ENCODE results near the gene TTLL4. TPM values are rescaled to one million over a fixed set of nuclear protein-coding genes. Genes with fewer than 3 reads are reported as not detected.
"Not testable (repeated sequence)": the region's sequence is repeated elsewhere in the genome, so short reads cannot be mapped to it uniquely, and the experiment has no call there.

TTLL4 gene
- total and polyA plus RNA-seq, 7 experiments from 2014 or later = 3.6 to 35.8 (median 20.8) TPM

GRCh38 chr2:218755198-218755566 lies 44.5 kb downstream of the TTLL4 start:
- ATAC-seq (no peak), DNase-seq (no peak)
- ChIA-PET CTCF (interaction anchor here (0.6 kb wide), 1 partner anchor 192 kb away, joined by 3 read pairs; no protein-coding TSS in a partner anchor), POLR2A (no interaction called here)
- Mint-ChIP-seq H3K36me3 (peaks cover 19 to 52% (median 32%) of the 10 kb centered on the region in 5 donors), H3K4me1 (peaks cover 0 to 1% (median 0%) of the 10 kb centered on the region in 7 donors), H3K9me3 (no peaks in the 10 kb centered on the region), H3K27me3 (no peaks in the 10 kb centered on the region), H3K27ac (no peak overlapping the region), H3K4me3 (no peak overlapping the region)
- H3K36me3 ChIP-seq (ENCODE audit: control insufficient read depth in 2 of 3, insufficient read depth in 3 of 3, low read length in 3 of 3) = peaks cover 0 to 51% (median 0%) of the 10 kb centered on the region in 3 experiments
- no peaks in the 10 kb centered on the region for H3K9me3 ChIP-seq (ENCODE audit: control insufficient read depth in 2 of 3, low read length in 3 of 3)
- no peaks in the 10 kb centered on the region for H3K4me1 ChIP-seq (ENCODE audit: control insufficient read depth in 2 of 2, insufficient read depth in 2 of 2, low read length in 2 of 2)
- H3K27ac ChIP-seq (ENCODE audit: low read depth, low read length) = no peak overlapping the region
- H3K27me3 ChIP-seq (ENCODE audit: control insufficient read depth in 2 of 2, insufficient read depth in 2 of 2, low read length in 2 of 2) = no peaks in the 10 kb centered on the region
- intact Hi-C loops (cut with micrococcal nuclease) = no loop called here
- no peak overlapping the region for H3K4me3 ChIP-seq (ENCODE audit: low read length)

DNA sequence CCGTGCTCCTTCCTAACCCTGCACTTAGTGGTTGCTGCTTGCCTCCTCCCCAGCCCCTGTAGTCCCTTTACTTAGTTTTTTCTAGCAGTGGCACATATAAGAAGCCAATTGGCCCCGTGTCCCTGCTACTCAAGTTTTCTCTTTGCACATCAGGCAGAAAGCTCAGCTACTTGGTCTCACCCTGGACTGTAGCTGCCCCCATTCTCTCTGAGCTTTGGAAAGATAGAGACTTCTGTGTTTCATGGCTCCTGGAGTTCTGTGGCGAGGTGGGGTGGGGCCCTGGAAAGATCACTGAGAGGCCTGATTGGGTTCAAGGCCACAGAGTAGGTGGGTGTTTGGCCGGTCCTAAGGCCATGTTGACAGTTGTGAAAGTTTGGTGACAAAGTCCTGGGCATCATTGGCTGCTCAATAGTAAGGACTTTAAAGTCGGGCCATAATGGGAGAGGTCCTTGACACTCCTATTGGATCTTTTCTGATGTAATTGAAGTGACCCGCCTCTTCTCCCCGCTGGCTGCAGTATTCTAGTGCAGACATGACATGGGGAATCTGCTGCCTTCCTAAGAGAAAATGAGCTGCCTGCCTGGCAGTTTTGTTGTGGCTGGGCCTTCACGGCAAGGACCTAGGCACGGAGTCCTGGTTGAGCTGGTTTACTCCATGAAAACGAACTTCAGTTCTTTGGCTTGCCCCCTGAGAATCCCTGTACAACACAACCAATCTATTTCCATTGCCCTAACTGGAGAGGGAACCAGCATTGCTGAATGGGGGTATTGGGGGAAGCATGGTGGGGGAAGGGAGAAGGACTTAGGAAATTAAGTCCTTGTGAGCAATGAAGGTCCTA lies 45.2 kb downstream of the TTLL4 start:
- H3K9me3 ChIP-seq (ENCODE audit: control insufficient read depth in 2 of 3, low read length in 3 of 3) = no peaks in the 10 kb centered on the region
- no peaks in the 10 kb centered on the region for H3K4me1 ChIP-seq (ENCODE audit: control insufficient read depth in 2 of 2, insufficient read depth in 2 of 2, low read length in 2 of 2)
- peaks cover 0 to 45% (median 0%) of the 10 kb centered on the region in 3 experiments for H3K36me3 ChIP-seq (ENCODE audit: control insufficient read depth in 2 of 3, insufficient read depth in 3 of 3, low read length in 3 of 3)
- Mint-ChIP-seq H3K36me3 (peaks cover 16 to 46% (median 26%) of the 10 kb centered on the region in 5 donors), H3K4me1 (peaks cover 0 to 1% (median 0%) of the 10 kb centered on the region in 7 donors), H3K27ac (no peak overlapping the region), H3K4me3 (no peak overlapping the region), H3K9me3 (no peaks in the 10 kb centered on the region), H3K27me3 (no peaks in the 10 kb centered on the region)
- intact Hi-C loops (cut with micrococcal nuclease) = no loop called here
- no peaks in the 10 kb centered on the region for H3K27me3 ChIP-seq (ENCODE audit: control insufficient read depth in 2 of 2, insufficient read depth in 2 of 2, low read length in 2 of 2)
- H3K27ac ChIP-seq (ENCODE audit: low read depth, low read length) = no peak overlapping the region
- CTCF ChIA-PET = interaction anchor here (0.6 kb wide), 2 partner anchors 191 to 559 kb away, joined by 3 to 5 read pairs; no protein-coding TSS in a partner anchor
- DNase-seq = no peak
- H3K4me3 ChIP-seq (ENCODE audit: low read length) = no peak overlapping the region
- no peak for ATAC-seq
- POLR2A ChIA-PET = no interaction called here

DNA sequence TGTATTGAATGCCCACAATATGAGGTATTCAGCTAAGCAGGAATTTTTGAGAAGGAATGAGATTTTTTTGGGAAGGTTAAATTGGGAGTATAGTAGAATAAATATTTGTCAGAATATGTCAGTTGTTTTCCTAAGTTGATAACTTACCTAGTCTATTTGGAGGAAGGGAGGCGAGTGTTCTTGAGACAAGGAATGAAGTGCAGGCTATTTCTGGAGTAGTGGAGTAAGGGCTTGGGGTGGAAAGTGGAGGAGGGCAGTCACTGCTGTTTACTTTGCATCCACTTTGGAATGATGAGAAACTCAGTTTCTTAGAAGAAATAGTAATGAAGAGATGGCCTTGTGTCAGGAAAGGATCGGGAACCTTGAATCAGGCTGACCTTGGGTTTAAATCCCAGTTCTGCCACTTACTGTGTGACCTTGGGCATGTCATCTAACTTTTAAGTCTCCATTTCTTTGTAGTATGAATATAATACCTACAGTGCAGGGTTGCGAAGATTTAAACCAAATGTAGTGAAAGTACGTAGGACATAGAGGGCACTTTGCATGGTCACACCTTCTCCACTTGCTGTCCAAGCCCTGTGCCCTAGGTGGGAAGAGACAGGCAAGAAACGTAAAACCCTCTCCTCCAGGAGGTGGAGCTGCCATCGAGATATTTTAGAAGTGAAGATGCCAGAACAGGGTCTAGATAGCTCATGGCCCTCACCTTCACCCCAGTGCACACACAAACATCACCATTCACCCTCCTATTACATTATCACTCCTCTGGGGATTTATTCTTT lies 46.2 kb downstream of the TTLL4 start:
- Mint-ChIP-seq H3K9me3 (no peaks in the 10 kb centered on the region), H3K27me3 (no peaks in the 10 kb centered on the region), H3K36me3 (peaks cover 14 to 41% (median 25%) of the 10 kb centered on the region in 5 donors), H3K4me3 (no peak overlapping the region), H3K4me1 (peaks cover 0 to 1% (median 0%) of the 10 kb centered on the region in 7 donors), H3K27ac (no peak overlapping the region)
- Histone ChIP-seq H3K4me1 (ENCODE audit: control insufficient read depth in 2 of 2, insufficient read depth in 2 of 2, low read length in 2 of 2) (no peaks in the 10 kb centered on the region), H3K36me3 (ENCODE audit: control insufficient read depth in 2 of 3, insufficient read depth in 3 of 3, low read length in 3 of 3) (peaks cover 0 to 38% (median 0%) of the 10 kb centered on the region in 3 experiments), H3K4me3 (ENCODE audit: low read length) (no peak overlapping the region), H3K27me3 (ENCODE audit: control insufficient read depth in 2 of 2, insufficient read depth in 2 of 2, low read length in 2 of 2) (no peaks in the 10 kb centered on the region), H3K27ac (ENCODE audit: low read depth, low read length) (no peak overlapping the region), H3K9me3 (ENCODE audit: control insufficient read depth in 2 of 3, low read length in 3 of 3) (no peaks in the 10 kb centered on the region)
- ChIA-PET CTCF (interaction anchor here (0.6 to 0.7 kb wide), 2 partner anchors 91 to 558 kb away, joined by 3 to 5 read pairs; no protein-coding TSS in a partner anchor), POLR2A (no interaction called here)
- DNase-seq = no peak
- intact Hi-C loops (cut with micrococcal nuclease) = no loop called here
- ATAC-seq = no peak

DNA sequence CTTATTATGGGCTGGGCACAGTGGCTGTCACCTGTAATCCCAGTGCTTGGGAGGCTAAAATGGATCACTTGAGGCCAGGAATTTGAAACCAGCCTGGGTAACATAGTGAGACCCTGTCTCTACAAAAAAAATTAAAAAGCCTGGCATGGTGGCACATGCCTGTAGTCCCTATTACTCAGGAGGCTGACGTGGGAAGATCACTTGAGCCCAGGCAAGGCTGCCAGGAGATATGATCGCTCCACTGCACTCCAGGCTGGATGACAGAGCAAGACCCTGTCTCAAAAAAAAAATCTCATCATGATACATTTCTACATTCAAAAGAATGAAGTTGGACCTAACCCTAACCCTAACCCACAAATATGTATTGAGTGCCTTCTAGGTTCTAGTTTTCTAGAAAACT lies 51.2 kb downstream of the TTLL4 start:
- no peak overlapping the region for H3K4me3 Mint-ChIP-seq
- no peaks in the 10 kb centered on the region for H3K27me3 Mint-ChIP-seq
- DNase-seq = no peak

GRCh38 chr2:218772759-218773158 lies 62.1 kb downstream of the TTLL4 start:
- H3K36me3 ChIP-seq (ENCODE audit: control insufficient read depth in 2 of 3, insufficient read depth in 3 of 3, low read length in 3 of 3); CTCF ChIA-PET; ATAC-seq; H3K4me1 Mint-ChIP-seq; POLR2A ChIA-PET; H3K4me1 ChIP-seq (ENCODE audit: control insufficient read depth in 2 of 2, insufficient read depth in 2 of 2, low read length in 2 of 2); H3K27ac Mint-ChIP-seq; H3K27ac ChIP-seq (ENCODE audit: low read depth, low read length); H3K4me3 Mint-ChIP-seq; H3K27me3 ChIP-seq (ENCODE audit: control insufficient read depth in 2 of 2, insufficient read depth in 2 of 2, low read length in 2 of 2); H3K4me3 ChIP-seq (ENCODE audit: low read length); intact Hi-C loops (cut with micrococcal nuclease); H3K27me3 Mint-ChIP-seq; DNase-seq: not testable (repeated sequence)
- H3K36me3 Mint-ChIP-seq = peaks cover 8 to 59% (median 33%) of the 10 kb centered on the region in 5 donors
- H3K9me3 Mint-ChIP-seq = peaks cover 8 to 18% (median 13%) of the 10 kb centered on the region in 11 donors
- peaks cover 0 to 11% (median 0%) of the 10 kb centered on the region in 3 experiments for H3K9me3 ChIP-seq (ENCODE audit: control insufficient read depth in 2 of 3, low read length in 3 of 3)

More for the DNA sequence above, 51.2 kb downstream of the TTLL4 start:
- Mint-ChIP-seq H3K9me3 (no peaks in the 10 kb centered on the region), H3K27ac (no peak overlapping the region), H3K36me3 (peaks cover 0 to under 1% (median 0%) of the 10 kb centered on the region in 5 donors), H3K4me1 (no peaks in the 10 kb centered on the region)
- no peaks in the 10 kb centered on the region for H3K4me1 ChIP-seq (ENCODE audit: control insufficient read depth in 2 of 2, insufficient read depth in 2 of 2, low read length in 2 of 2)
- intact Hi-C loops (cut with micrococcal nuclease) = no loop called here
- POLR2A ChIA-PET = no interaction called here
- H3K9me3 ChIP-seq (ENCODE audit: control insufficient read depth in 2 of 3, low read length in 3 of 3) = no peaks in the 10 kb centered on the region
- no peak overlapping the region for H3K27ac ChIP-seq (ENCODE audit: low read depth, low read length)
- no peaks in the 10 kb centered on the region for H3K36me3 ChIP-seq (ENCODE audit: control insufficient read depth in 2 of 3, insufficient read depth in 3 of 3, low read length in 3 of 3)
- ATAC-seq = no peak
- no peak overlapping the region for H3K4me3 ChIP-seq (ENCODE audit: low read length)
- CTCF ChIA-PET = no interaction called here
- no peaks in the 10 kb centered on the region for H3K27me3 ChIP-seq (ENCODE audit: control insufficient read depth in 2 of 2, insufficient read depth in 2 of 2, low read length in 2 of 2)

DNA sequence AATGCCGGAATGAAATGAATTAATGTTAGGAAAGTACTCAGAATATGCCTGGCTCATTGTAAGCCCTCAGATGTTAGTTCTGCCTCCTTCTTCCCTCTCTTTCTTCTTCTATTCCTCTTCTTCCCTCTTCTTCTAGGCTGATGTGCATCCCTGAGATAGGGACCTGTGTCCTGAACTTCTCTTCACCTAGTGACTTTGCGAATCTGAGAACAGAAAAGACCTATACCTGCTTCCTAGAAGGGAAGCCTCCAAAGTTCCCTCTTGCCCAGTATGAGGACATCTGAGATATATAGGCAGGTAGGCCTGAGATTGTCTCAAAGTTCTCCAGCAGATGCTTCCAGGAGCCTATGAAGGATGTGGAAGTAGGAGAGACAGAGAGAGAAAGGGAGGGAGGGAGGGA lies 63.2 kb downstream of the TTLL4 start:
- ATAC-seq (no peak), DNase-seq (no peak)
- H3K36me3 Mint-ChIP-seq = peaks cover 8 to 56% (median 40%) of the 10 kb centered on the region in 5 donors
- intact Hi-C loops (cut with micrococcal nuclease) = no loop called here
- CTCF ChIA-PET = no interaction called here
- no peak overlapping the region for H3K27ac ChIP-seq (ENCODE audit: low read depth, low read length)
- no peak overlapping the region for H3K4me3 Mint-ChIP-seq
- peaks cover 0 to 11% (median 0%) of the 10 kb centered on the region in 3 experiments for H3K9me3 ChIP-seq (ENCODE audit: control insufficient read depth in 2 of 3, low read length in 3 of 3)
- H3K27me3 ChIP-seq (ENCODE audit: control insufficient read depth in 2 of 2, insufficient read depth in 2 of 2, low read length in 2 of 2) = no peaks in the 10 kb centered on the region
- H3K36me3 ChIP-seq (ENCODE audit: control insufficient read depth in 2 of 3, insufficient read depth in 3 of 3, low read length in 3 of 3) = no peaks in the 10 kb centered on the region
- peaks cover 8 to 26% (median 16%) of the 10 kb centered on the region in 11 donors for H3K9me3 Mint-ChIP-seq
- POLR2A ChIA-PET = no interaction called here
- H3K4me3 ChIP-seq (ENCODE audit: low read length) = no peak overlapping the region
- no peak overlapping the region for H3K27ac Mint-ChIP-seq
- H3K4me1 Mint-ChIP-seq = peaks cover 0 to 4% (median 0%) of the 10 kb centered on the region in 7 donors
- peaks cover 5 to 15% (median 9%) of the 10 kb centered on the region in 5 donors for H3K27me3 Mint-ChIP-seq
- H3K4me1 ChIP-seq (ENCODE audit: control insufficient read depth in 2 of 2, insufficient read depth in 2 of 2, low read length in 2 of 2) = no peaks in the 10 kb centered on the region
